ENCODE measurements around the gene FAM217A.

GRCh38 chr6:4100655-4101054 is 21.7 kb upstream of the FAM217A start:
- TF ChIP-seq ZNF274 (IDR thresholded peaks at IDR 0.05; ENCODE audit: borderline replicate concordance, extremely low read depth, low read length) (no peak), USF2 (IDR thresholded peaks at IDR 0.05; ENCODE audit: low read length) (no peak), EP300 (IDR thresholded peaks at IDR 0.05; ENCODE audit: borderline replicate concordance in 1 of 2, low read depth in 2 of 2, low read length in 2 of 2) (no peak), E2F6 (IDR thresholded peaks at IDR 0.05) (no peak), POLR2AphosphoS5 (IDR thresholded peaks at IDR 0.05; ENCODE audit: low read depth, low read length) (no peak), CTCF (IDR thresholded peaks at IDR 0.05; ENCODE audit: control extremely low read depth in 1 of 3, insufficient read depth in 1 of 3, low read depth in 1 of 3, low read length in 3 of 3) (no peak), POLR2A (IDR thresholded peaks at IDR 0.05; ENCODE audit: control extremely low read depth in 1 of 2, low read depth in 2 of 2, low read length in 2 of 2) (no peak), MAFK (IDR thresholded peaks at IDR 0.05; ENCODE audit: low read depth, low read length) (no peak), TBP (IDR thresholded peaks at IDR 0.05; ENCODE audit: low read depth, low read length) (no peak), ATF2 (IDR thresholded peaks at IDR 0.05; ENCODE audit: low read length) (no peak), JUND (IDR thresholded peaks at IDR 0.05; ENCODE audit: low read length) (no peak)

All from H1 (cell line).